HuH-7 (cell line): ENCODE results near the gene SYNPO.

ENCODE experiments used
- DNase-seq: peaks from one replicate; pipeline ENCODE4 v3.0.0; 2011; ENCODE audit warnings: low spot score

SYNPO gene

GRCh38 chr5:150625831-150626746 lies 14.4 kb upstream of the SYNPO start:
- no peak for DNase-seq

- DNase-seq, result no peak
Measured at GRCh38 chr5:150626853-150627276, 13.6 kb upstream of the SYNPO start.

- no peak for DNase-seq
Measured at GRCh38 chr5:150627731-150628545, 12.5 kb upstream of the SYNPO start.

- DNase-seq, result no peak
Measured at GRCh38 chr5:150628936-150629485, 11.4 kb upstream of the SYNPO start.

GRCh38 chr5:150630016-150630415 lies 10.4 kb upstream of the SYNPO start:
- no peak for DNase-seq

- DNase-seq, result no peak
Measured at GRCh38 chr5:150630461-150631325, 9.8 kb upstream of the SYNPO start.

GRCh38 chr5:150631326-150631701 lies 9.1 kb upstream of the SYNPO start:
- DNase-seq, result no peak

GRCh38 chr5:150632305-150633160 lies 7.9 kb upstream of the SYNPO start:
- DNase-seq, result no peak

GRCh38 chr5:150633429-150633828 lies 7.0 kb upstream of the SYNPO start:
- DNase-seq, result no peak

- no peak for DNase-seq
Measured at GRCh38 chr5:150636391-150637244, 3.8 kb upstream of the SYNPO start.

GRCh38 chr5:150637245-150638052 lies 3.0 kb upstream of the SYNPO start:
- DNase-seq, result peak; percentile 65

- DNase-seq, result no peak
Measured at GRCh38 chr5:150638053-150638444, 2.4 kb upstream of the SYNPO start.

- DNase-seq, result no peak
Measured at GRCh38 chr5:150638488-150639376, 1.7 kb upstream of the SYNPO start.

GRCh38 chr5:150639377-150639692 lies 1.1 kb upstream of the SYNPO start:
- no peak for DNase-seq

GRCh38 chr5:150639751-150640150 lies 709 bp upstream of the SYNPO start:
- DNase-seq, result no peak

GRCh38 chr5:150641006-150641570 lies 628 bp downstream of the SYNPO start:
- DNase-seq, result no peak

GRCh38 chr5:150641824-150642566 lies 1.5 kb downstream of the SYNPO start:
- no peak for DNase-seq
